Neural progenitor cell (in vitro differentiated cells): ENCODE data around the gene LSMEM2. TPM values are rescaled to one million over a fixed set of nuclear protein-coding genes. Genes with fewer than 3 reads are reported as not detected.

Experiments
- DNase-seq: peaks from one replicate; pipeline ENCODE4 v3.0.0-alpha.2; 2016; ENCODE audit warnings: low spot score
- H2AFZ ChIP-seq: fragments of 200-600 bp; sonication (generic); replicated peaks from 2 replicates; pipeline ENCODE4 v1.6.1; 2016; ENCODE audit warnings: antibody characterized with exemption
- H3F3A ChIP-seq: fragments of 200-600 bp; sonication (generic); 2 replicates; pipeline ENCODE4 v1.6.1; 2016; ENCODE audit warnings: antibody characterized with exemption, low read depth
- H3K27ac ChIP-seq: fragments of 200-600 bp; sonication (generic); 2 replicates; pipeline ENCODE4 v1.5.1; 2016; ENCODE audit warnings: mild to moderate bottlenecking
- H3K27me3 ChIP-seq: fragments of 200-600 bp; sonication (generic); 2 replicates; pipeline ENCODE4 v1.6.1; 2016; ENCODE audit warnings: mild to moderate bottlenecking, moderate library complexity
- H3K36me3 ChIP-seq: fragments of 200-600 bp; sonication (generic); 2 replicates; pipeline ENCODE4 v1.5.1; 2016
- H3K4me1 ChIP-seq: fragments of 200-600 bp; sonication (generic); 2 replicates; pipeline ENCODE4 v1.6.1; 2016; ENCODE audit warnings: mixed run types
- H3K4me2 ChIP-seq: fragments of 200-600 bp; sonication (generic); 2 replicates; pipeline ENCODE4 v1.6.1; 2016
- H3K4me3 ChIP-seq: fragments of 200-600 bp; sonication (generic); 2 replicates; pipeline ENCODE4 v1.5.1; 2016
- H3K79me2 ChIP-seq: fragments of 200-600 bp; sonication (generic); 2 replicates; pipeline ENCODE4 v1.6.1; 2016; ENCODE audit warnings: low read depth
- H3K9ac ChIP-seq: fragments of 200-600 bp; sonication (generic); 2 replicates; pipeline ENCODE4 v1.6.1; 2016
- H3K9me3 ChIP-seq: fragments of 200-600 bp; sonication (generic); 2 replicates; pipeline ENCODE4 v1.5.1; 2016; ENCODE audit warnings: low read depth
- H4K20me1 ChIP-seq: fragments of 200-600 bp; sonication (generic); 2 replicates; pipeline ENCODE4 v1.6.1; 2016; ENCODE audit warnings: low read depth
- H3K27ac Mint-ChIP-seq: 3 replicates; pipeline ENCODE4 v1.8.0; 2021; ENCODE audit warnings: mixed read lengths
- H3K27me3 Mint-ChIP-seq: 2 replicates; pipeline ENCODE4 v1.8.0; 2022; ENCODE audit warnings: low read depth, mild to moderate bottlenecking, inconsistent platforms, moderate library complexity, mixed read lengths; ENCODE audit not compliant: insufficient read depth
- H3K36me3 Mint-ChIP-seq: 3 replicates; pipeline ENCODE4 v1.8.0; 2021; ENCODE audit warnings: mixed read lengths
- H3K4me1 Mint-ChIP-seq: 3 replicates; pipeline ENCODE4 v1.8.0; 2021; ENCODE audit warnings: mixed read lengths
- H3K4me3 Mint-ChIP-seq: 3 replicates; pipeline ENCODE4 v1.8.0; 2021; ENCODE audit warnings: mild to moderate bottlenecking, moderate library complexity, mixed read lengths
- H3K9me3 Mint-ChIP-seq: 3 replicates; pipeline ENCODE4 v1.8.0; 2020; ENCODE audit warnings: mixed read lengths
- EZH2 ChIP-seq: fragments of 200-600 bp; sonication (generic); IDR thresholded peaks from 2 replicates; pipeline ENCODE4 v1.6.1; 2017; ENCODE audit warnings: antibody characterized with exemption, mild to moderate bottlenecking, moderate library complexity
- EZH2phosphoT487 ChIP-seq: fragments of 200-600 bp; sonication (generic); IDR thresholded peaks from 2 replicates; pipeline ENCODE4 v1.6.1; 2017; ENCODE audit warnings: antibody characterized with exemption
- total RNA-seq: library from RNA; depleted of rRNA; stranded (reverse); fragments of >200 nt; gene quantifications from 2 replicates; pipeline ENCODE4 v1.2.3, GENCODE V29; 2015; ENCODE audit warnings: low replicate concordance
- TF ChIP-seq, protein P1 (sequence below): fragments of 200-600 bp; sonication (generic); IDR thresholded peaks from 2 replicates; pipeline ENCODE4 v1.5.1; 2017; ENCODE audit warnings: antibody characterized with exemption, mild to moderate bottlenecking

LSMEM2 gene
- total RNA-seq, 1 donor from 2014 or later: not detected

- Histone ChIP-seq H3K4me3 (no peak overlapping the region), H3K4me1 (peaks cover 37% of the 10 kb centered on the region), H3K27me3 (no peaks in the 10 kb centered on the region), H2AFZ (no peak overlapping the region), H3K9ac (no peak overlapping the region), H3K4me2 (no peak overlapping the region), H4K20me1 (peaks cover 34% of the 10 kb centered on the region), H3K27ac (no peak overlapping the region), H3K9me3 (no peaks in the 10 kb centered on the region), H3K36me3 (no peaks in the 10 kb centered on the region), H3K79me2 (peaks cover 38% of the 10 kb centered on the region), H3F3A (peaks cover 40% of the 10 kb centered on the region)
- TF ChIP-seq, protein P1, sequence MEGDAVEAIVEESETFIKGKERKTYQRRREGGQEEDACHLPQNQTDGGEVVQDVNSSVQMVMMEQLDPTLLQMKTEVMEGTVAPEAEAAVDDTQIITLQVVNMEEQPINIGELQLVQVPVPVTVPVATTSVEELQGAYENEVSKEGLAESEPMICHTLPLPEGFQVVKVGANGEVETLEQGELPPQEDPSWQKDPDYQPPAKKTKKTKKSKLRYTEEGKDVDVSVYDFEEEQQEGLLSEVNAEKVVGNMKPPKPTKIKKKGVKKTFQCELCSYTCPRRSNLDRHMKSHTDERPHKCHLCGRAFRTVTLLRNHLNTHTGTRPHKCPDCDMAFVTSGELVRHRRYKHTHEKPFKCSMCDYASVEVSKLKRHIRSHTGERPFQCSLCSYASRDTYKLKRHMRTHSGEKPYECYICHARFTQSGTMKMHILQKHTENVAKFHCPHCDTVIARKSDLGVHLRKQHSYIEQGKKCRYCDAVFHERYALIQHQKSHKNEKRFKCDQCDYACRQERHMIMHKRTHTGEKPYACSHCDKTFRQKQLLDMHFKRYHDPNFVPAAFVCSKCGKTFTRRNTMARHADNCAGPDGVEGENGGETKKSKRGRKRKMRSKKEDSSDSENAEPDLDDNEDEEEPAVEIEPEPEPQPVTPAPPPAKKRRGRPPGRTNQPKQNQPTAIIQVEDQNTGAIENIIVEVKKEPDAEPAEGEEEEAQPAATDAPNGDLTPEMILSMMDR: no peak
- TF ChIP-seq EZH2phosphoT487 (no peak), EZH2 (no peak)
- no peaks in the 10 kb centered on the region for H3K9me3 Mint-ChIP-seq
- H3K36me3 Mint-ChIP-seq: peaks cover 12% of the 10 kb centered on the region
- H3K27me3 Mint-ChIP-seq: peaks cover 4% of the 10 kb centered on the region
- no peak overlapping the region for H3K4me3 Mint-ChIP-seq
- H3K27ac Mint-ChIP-seq: no peak overlapping the region
- no peak for DNase-seq
- peaks cover 55% of the 10 kb centered on the region for H3K4me1 Mint-ChIP-seq
Observed at GRCh38 chr3:50323614-50324199, 44.8 kb downstream of the LSMEM2 start.

GRCh38 chr3:50324351-50325112, 45.6 kb downstream of the LSMEM2 start:
- Histone ChIP-seq H4K20me1 (peaks cover 25% of the 10 kb centered on the region), H3K9me3 (no peaks in the 10 kb centered on the region), H3F3A (peaks cover 48% of the 10 kb centered on the region), H3K9ac (no peak overlapping the region), H3K79me2 (peaks cover 30% of the 10 kb centered on the region), H3K27ac (no peak overlapping the region), H3K4me1 (peaks cover 29% of the 10 kb centered on the region), H3K4me2 (no peak overlapping the region), H3K36me3 (no peaks in the 10 kb centered on the region), H3K4me3 (no peak overlapping the region), H3K27me3 (no peaks in the 10 kb centered on the region), H2AFZ (no peak overlapping the region)
- Mint-ChIP-seq H3K36me3 (peaks cover 4% of the 10 kb centered on the region), H3K4me1 (peaks cover 48% of the 10 kb centered on the region), H3K27me3 (peaks cover 4% of the 10 kb centered on the region), H3K4me3 (peak overlapping the region; percentile 70), H3K9me3 (no peaks in the 10 kb centered on the region), H3K27ac (no peak overlapping the region)
- peak; percentile 92 for DNase-seq
- TF ChIP-seq EZH2 (no peak), EZH2phosphoT487 (no peak)
- TF ChIP-seq, protein P1: peak; percentile 84

GRCh38 chr3:50325113-50325480, 46.2 kb downstream of the LSMEM2 start:
- Histone ChIP-seq H3K9ac (no peak overlapping the region), H3K4me3 (no peak overlapping the region), H3F3A (peaks cover 47% of the 10 kb centered on the region), H3K79me2 (peaks cover 24% of the 10 kb centered on the region), H4K20me1 (peaks cover 20% of the 10 kb centered on the region), H3K27me3 (no peaks in the 10 kb centered on the region), H3K4me1 (peaks cover 24% of the 10 kb centered on the region), H3K36me3 (no peaks in the 10 kb centered on the region), H2AFZ (no peak overlapping the region), H3K27ac (no peak overlapping the region), H3K9me3 (no peaks in the 10 kb centered on the region), H3K4me2 (no peak overlapping the region)
- H3K27me3 Mint-ChIP-seq: peaks cover 4% of the 10 kb centered on the region
- H3K9me3 Mint-ChIP-seq: no peaks in the 10 kb centered on the region
- H3K4me1 Mint-ChIP-seq: peaks cover 42% of the 10 kb centered on the region
- peak overlapping the region; percentile 70 for H3K4me3 Mint-ChIP-seq
- H3K27ac Mint-ChIP-seq: no peak overlapping the region
- no peaks in the 10 kb centered on the region for H3K36me3 Mint-ChIP-seq
- TF ChIP-seq EZH2phosphoT487 (no peak), EZH2 (no peak)
- TF ChIP-seq, protein P1: no peak
- DNase-seq: no peak
